ENCODE results near the gene ACSL4. TPM values are rescaled to one million over a fixed set of nuclear protein-coding genes. Genes with fewer than 3 reads are reported as not detected.

The ACSL4 gene
- polyA plus RNA-seq, 1 donor from 2014 or later: 101 TPM

DNA sequence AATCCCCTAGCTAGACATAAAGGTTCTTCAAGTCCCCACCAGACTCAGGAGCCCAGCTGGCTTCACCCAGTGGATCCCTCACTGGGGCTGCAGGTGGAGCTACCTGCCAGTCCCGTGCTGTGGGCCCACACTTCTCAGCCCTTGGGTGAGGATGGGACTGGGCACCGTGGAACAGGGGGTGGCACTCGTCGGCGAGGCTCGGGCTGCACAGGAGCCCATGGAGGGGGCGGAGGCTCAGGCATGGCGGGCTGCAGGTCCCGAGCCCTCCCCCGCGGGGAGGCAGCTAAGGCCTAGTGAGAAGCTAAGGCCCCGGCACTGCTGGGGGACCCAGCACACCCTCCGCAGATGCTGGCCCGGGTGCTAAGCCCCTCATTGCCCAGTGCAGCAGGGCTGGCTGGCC, 16.1 kb upstream of the ACSL4 start:
- Histone ChIP-seq H3K79me2 (replicated peaks; ENCODE audit: insufficient read depth, low read length) (no peaks in the 10 kb centered on the region), H3K27ac (ENCODE audit: low read length) (no peak overlapping the region), H3K9ac (ENCODE audit: low read length) (no peak overlapping the region), H3K4me3 (ENCODE audit: low read length) (no peak overlapping the region), H2AFZ (ENCODE audit: low read depth, low read length) (no peak overlapping the region), H3K4me2 (ENCODE audit: low read length) (no peak overlapping the region), H3K9me2 (ENCODE audit: insufficient read depth, low read length) (no peaks in the 10 kb centered on the region), H3K36me3 (ENCODE audit: insufficient read depth, low read length) (no peaks in the 10 kb centered on the region), H3F3A (ENCODE audit: insufficient read depth, low read length, poor library complexity, severe bottlenecking) (no peaks in the 10 kb centered on the region), H3K9me3 (ENCODE audit: low read length) (no peaks in the 10 kb centered on the region), H3K27me3 (ENCODE audit: insufficient read depth, low read depth, low read length) (no peaks in the 10 kb centered on the region), H4K20me1 (ENCODE audit: insufficient read depth) (no peaks in the 10 kb centered on the region)
- no peak for TF ChIP-seq EP300 (conservative IDR thresholded peaks at IDR 0.05; ENCODE audit: poor library complexity, severe bottlenecking)
- TF ChIP-seq POLR2AphosphoS5 (IDR thresholded peaks at IDR 0.05): no peak
- TF ChIP-seq MXI1 (conservative IDR thresholded peaks at IDR 0.05; ENCODE audit: poor library complexity, severe bottlenecking): no peak
- TF ChIP-seq, protein P1, sequence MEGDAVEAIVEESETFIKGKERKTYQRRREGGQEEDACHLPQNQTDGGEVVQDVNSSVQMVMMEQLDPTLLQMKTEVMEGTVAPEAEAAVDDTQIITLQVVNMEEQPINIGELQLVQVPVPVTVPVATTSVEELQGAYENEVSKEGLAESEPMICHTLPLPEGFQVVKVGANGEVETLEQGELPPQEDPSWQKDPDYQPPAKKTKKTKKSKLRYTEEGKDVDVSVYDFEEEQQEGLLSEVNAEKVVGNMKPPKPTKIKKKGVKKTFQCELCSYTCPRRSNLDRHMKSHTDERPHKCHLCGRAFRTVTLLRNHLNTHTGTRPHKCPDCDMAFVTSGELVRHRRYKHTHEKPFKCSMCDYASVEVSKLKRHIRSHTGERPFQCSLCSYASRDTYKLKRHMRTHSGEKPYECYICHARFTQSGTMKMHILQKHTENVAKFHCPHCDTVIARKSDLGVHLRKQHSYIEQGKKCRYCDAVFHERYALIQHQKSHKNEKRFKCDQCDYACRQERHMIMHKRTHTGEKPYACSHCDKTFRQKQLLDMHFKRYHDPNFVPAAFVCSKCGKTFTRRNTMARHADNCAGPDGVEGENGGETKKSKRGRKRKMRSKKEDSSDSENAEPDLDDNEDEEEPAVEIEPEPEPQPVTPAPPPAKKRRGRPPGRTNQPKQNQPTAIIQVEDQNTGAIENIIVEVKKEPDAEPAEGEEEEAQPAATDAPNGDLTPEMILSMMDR (IDR thresholded peaks at IDR 0.05; ENCODE audit: poor library complexity, severe bottlenecking): no peak
- no peak for TF ChIP-seq EZH2 (IDR thresholded peaks at IDR 0.05; ENCODE audit: borderline replicate concordance, insufficient read depth, low read length, poor library complexity, severe bottlenecking)
- TF ChIP-seq REST (IDR thresholded peaks at IDR 0.05; ENCODE audit: borderline replicate concordance): no peak
- TF ChIP-seq SMC3 (conservative IDR thresholded peaks at IDR 0.05; ENCODE audit: poor library complexity): no peak
- TF ChIP-seq TAF1 (IDR thresholded peaks at IDR 0.05; ENCODE audit: low read depth): no peak
- no peak for TF ChIP-seq RAD21 (conservative IDR thresholded peaks at IDR 0.05)

- no peaks in the 10 kb centered on the region for H3K9me3 ChIP-seq (ENCODE audit: low read length)
- H3K36me3 ChIP-seq (ENCODE audit: insufficient read depth, low read length): no peaks in the 10 kb centered on the region
- TF ChIP-seq RAD21 (conservative IDR thresholded peaks at IDR 0.05): no peak
- TF ChIP-seq REST (IDR thresholded peaks at IDR 0.05; ENCODE audit: borderline replicate concordance): no peak
- TF ChIP-seq MXI1 (conservative IDR thresholded peaks at IDR 0.05; ENCODE audit: poor library complexity, severe bottlenecking): no peak
- no peak for TF ChIP-seq TAF1 (IDR thresholded peaks at IDR 0.05; ENCODE audit: low read depth)
- no peak for TF ChIP-seq POLR2AphosphoS5 (IDR thresholded peaks at IDR 0.05)
- TF ChIP-seq EZH2 (IDR thresholded peaks at IDR 0.05; ENCODE audit: borderline replicate concordance, insufficient read depth, low read length, poor library complexity, severe bottlenecking): no peak
- TF ChIP-seq SMC3 (conservative IDR thresholded peaks at IDR 0.05; ENCODE audit: poor library complexity): no peak
- TF ChIP-seq, protein P1 (IDR thresholded peaks at IDR 0.05; ENCODE audit: poor library complexity, severe bottlenecking): no peak
- TF ChIP-seq EP300 (conservative IDR thresholded peaks at IDR 0.05; ENCODE audit: poor library complexity, severe bottlenecking): no peak
- no peaks in the 10 kb centered on the region for H4K20me1 ChIP-seq (ENCODE audit: insufficient read depth)
- no peak overlapping the region for H3K27ac ChIP-seq (ENCODE audit: low read length)
- H3K27me3 ChIP-seq (ENCODE audit: insufficient read depth, low read depth, low read length): no peaks in the 10 kb centered on the region
- H3K9ac ChIP-seq (ENCODE audit: low read length): no peak overlapping the region
- H3K4me2 ChIP-seq (ENCODE audit: low read length): no peak overlapping the region
- no peaks in the 10 kb centered on the region for H3K9me2 ChIP-seq (ENCODE audit: insufficient read depth, low read length)
- no peaks in the 10 kb centered on the region for H3K79me2 ChIP-seq (replicated peaks; ENCODE audit: insufficient read depth, low read length)
- H3F3A ChIP-seq (ENCODE audit: insufficient read depth, low read length, poor library complexity, severe bottlenecking): no peaks in the 10 kb centered on the region
- no peak overlapping the region for H2AFZ ChIP-seq (ENCODE audit: low read depth, low read length)
- H3K4me3 ChIP-seq (ENCODE audit: low read length): no peak overlapping the region
Measured at GRCh38 chrX:109747681-109748080, 14.6 kb upstream of the ACSL4 start.
